HG02981 (cell line): ENCODE data around the gene XKR8.
"Not testable (repeated sequence)": the region's sequence is repeated elsewhere in the genome, so short reads cannot be mapped to it uniquely, and the experiment has no call there.

Source experiments
- ATAC-seq: cut with Tn5 transposase; IDR thresholded peaks from one replicate; pipeline ENCODE4 v1.9.1; 2021; ENCODE audit warnings: mild to moderate bottlenecking, moderate library complexity; ENCODE audit not compliant: unreplicated experiment

Gene XKR8

GRCh38 chr1:27980216-27980845 lies 20.6 kb downstream of the XKR8 start:
- ATAC-seq, result no peak

GRCh38 chr1:27981145-27981544 lies 21.4 kb downstream of the XKR8 start:
- ATAC-seq, result no peak

- ATAC-seq, result no peak
These were observed 31.3 kb downstream of the XKR8 start for GRCh38 chr1:27990920-27991537.

GRCh38 chr1:27992276-27992675 lies 32.5 kb downstream of the XKR8 start:
- no peak for ATAC-seq

- no peak for ATAC-seq
These were observed 33.5 kb downstream of the XKR8 start for GRCh38 chr1:27993241-27993640.

GRCh38 chr1:27994060-27994459 lies 34.3 kb downstream of the XKR8 start:
- no peak for ATAC-seq

- not testable (repeated sequence) for ATAC-seq
These were observed 34.8 kb downstream of the XKR8 start for GRCh38 chr1:27994526-27994925.

- ATAC-seq, result no peak
These were observed 39.3 kb downstream of the XKR8 start for GRCh38 chr1:27999055-27999454.

GRCh38 chr1:28002600-28002999 lies 42.8 kb downstream of the XKR8 start:
- ATAC-seq, result no peak

- ATAC-seq, result not testable (repeated sequence)
These were observed 43.3 kb downstream of the XKR8 start for GRCh38 chr1:28003117-28003516.

- ATAC-seq, result no peak
These were observed 51.2 kb downstream of the XKR8 start for GRCh38 chr1:28010969-28011368.
